Nephron progenitor cell (in vitro differentiated cells): Measurements from ENCODE around the gene C10orf90.

ENCODE experiments used
- DNase-seq: peaks from one replicate; pipeline ENCODE4 v3.0.0; 2021
- H3K27ac Mint-ChIP-seq: 2 replicates; pipeline ENCODE4 v1.8.0; 2021; ENCODE audit warnings: mild to moderate bottlenecking, moderate library complexity, mixed read lengths
- H3K27me3 Mint-ChIP-seq: 2 replicates; pipeline ENCODE4 v1.8.0; 2021; ENCODE audit warnings: mild to moderate bottlenecking, low read depth, mixed read lengths; ENCODE audit not compliant: poor library complexity
- H3K36me3 Mint-ChIP-seq: 2 replicates; pipeline ENCODE4 v1.8.0; 2021; ENCODE audit warnings: low read depth, mixed read lengths
- H3K4me1 Mint-ChIP-seq: 2 replicates; pipeline ENCODE4 v1.8.0; 2021; ENCODE audit warnings: mixed read lengths
- H3K4me3 Mint-ChIP-seq: 2 replicates; pipeline ENCODE4 v1.8.0; 2021; ENCODE audit warnings: mild to moderate bottlenecking, moderate library complexity, mixed read lengths
- H3K9me3 Mint-ChIP-seq: 2 replicates; pipeline ENCODE4 v1.8.0; 2021; ENCODE audit warnings: mild to moderate bottlenecking, moderate library complexity, mixed read lengths
- CTCF ChIP-seq: fragments of 200-600 bp; sonication (generic); IDR thresholded peaks from 2 replicates; pipeline ENCODE4 v1.5.0; 2021; ENCODE audit warnings: antibody characterized with exemption

C10orf90 gene

GRCh38 chr10:126596472-126597016 is 73.9 kb downstream of the C10orf90 start:
- no peak overlapping the region for H3K27ac Mint-ChIP-seq
- no peak for DNase-seq
- H3K27me3 Mint-ChIP-seq, result peaks cover 2% of the 10 kb centered on the region
- no peaks in the 10 kb centered on the region for H3K4me1 Mint-ChIP-seq
- H3K4me3 Mint-ChIP-seq, result no peak overlapping the region
- H3K36me3 Mint-ChIP-seq, result no peaks in the 10 kb centered on the region
- no peaks in the 10 kb centered on the region for H3K9me3 Mint-ChIP-seq
- TF ChIP-seq CTCF, result no peak

- H3K4me3 Mint-ChIP-seq, result no peak overlapping the region
- DNase-seq, result no peak
- H3K4me1 Mint-ChIP-seq, result no peaks in the 10 kb centered on the region
- no peak overlapping the region for H3K27ac Mint-ChIP-seq
- H3K27me3 Mint-ChIP-seq, result peaks cover 2% of the 10 kb centered on the region
- H3K36me3 Mint-ChIP-seq, result no peaks in the 10 kb centered on the region
- no peak for TF ChIP-seq CTCF
- H3K9me3 Mint-ChIP-seq, result no peaks in the 10 kb centered on the region
Observed at GRCh38 chr10:126595160-126595559, 75.3 kb downstream of the C10orf90 start.

GRCh38 chr10:126593968-126594701 is 76.4 kb downstream of the C10orf90 start:
- H3K27me3 Mint-ChIP-seq, result peaks cover 2% of the 10 kb centered on the region
- H3K27ac Mint-ChIP-seq, result no peak overlapping the region
- H3K36me3 Mint-ChIP-seq, result no peaks in the 10 kb centered on the region
- no peak for DNase-seq
- H3K4me1 Mint-ChIP-seq, result no peaks in the 10 kb centered on the region
- no peak overlapping the region for H3K4me3 Mint-ChIP-seq
- no peak for TF ChIP-seq CTCF
- H3K9me3 Mint-ChIP-seq, result no peaks in the 10 kb centered on the region

- Mint-ChIP-seq H3K36me3 (no peaks in the 10 kb centered on the region), H3K4me1 (no peaks in the 10 kb centered on the region), H3K9me3 (no peaks in the 10 kb centered on the region), H3K27me3 (peaks cover 2% of the 10 kb centered on the region), H3K27ac (no peak overlapping the region), H3K4me3 (no peak overlapping the region)
- no peak for TF ChIP-seq CTCF
- no peak for DNase-seq
Observed at GRCh38 chr10:126592901-126593300, 77.6 kb downstream of the C10orf90 start.

- TF ChIP-seq CTCF, result no peak
Observed at GRCh38 chr10:126588024-126588423, 82.5 kb downstream of the C10orf90 start.

DNA sequence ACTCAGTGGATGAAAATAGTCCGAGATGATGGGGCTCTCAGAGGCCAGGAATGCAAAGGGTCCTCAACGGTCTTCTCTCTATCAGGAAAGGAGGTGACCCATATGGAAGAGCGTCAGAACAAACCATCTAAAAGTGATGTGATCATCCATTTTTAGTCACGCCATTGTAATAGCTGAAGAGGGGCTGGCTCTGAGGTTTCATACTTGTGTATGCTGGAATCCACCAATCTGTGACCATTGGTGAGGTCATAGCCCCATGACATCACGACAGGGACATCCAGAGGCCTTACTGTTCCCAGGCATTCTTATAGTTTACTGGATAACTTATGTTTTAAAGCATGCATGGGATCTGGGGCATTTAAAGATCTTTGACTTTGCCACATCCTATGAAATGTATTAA is 83.6 kb downstream of the C10orf90 start:
- Mint-ChIP-seq H3K27ac (no peak overlapping the region), H3K9me3 (no peaks in the 10 kb centered on the region), H3K36me3 (no peaks in the 10 kb centered on the region), H3K4me3 (no peak overlapping the region), H3K4me1 (peaks cover 21% of the 10 kb centered on the region), H3K27me3 (peaks cover 3% of the 10 kb centered on the region)
- DNase-seq, result no peak
- TF ChIP-seq CTCF, result no peak

More at GRCh38 chr10:126588024-126588423, 82.5 kb downstream of the C10orf90 start:
- no peak overlapping the region for H3K4me3 Mint-ChIP-seq
- peaks cover 21% of the 10 kb centered on the region for H3K4me1 Mint-ChIP-seq
- H3K27me3 Mint-ChIP-seq, result peaks cover 3% of the 10 kb centered on the region
- no peaks in the 10 kb centered on the region for H3K9me3 Mint-ChIP-seq
- no peak for DNase-seq
- H3K36me3 Mint-ChIP-seq, result no peaks in the 10 kb centered on the region
- H3K27ac Mint-ChIP-seq, result no peak overlapping the region
